Spleen (tissue), 11 donors: ENCODE results near the gene FAM234A. TPM values are rescaled to one million over a fixed set of nuclear protein-coding genes. Genes with fewer than 3 reads are reported as not detected.

Experiments used
- DNase-seq: peaks from one replicate; pipeline ENCODE4 v3.0.0-alpha.2; 2020
- H3K27ac ChIP-seq, 8 donors: fragments of 200-600 bp; sonication (generic) in 7 of 8; 1 replicate in 4 of 8; 2 replicates in 4 of 8; pipeline versions ENCODE4 v1.5.0 to v1.8.0; 2016 to 2021; ENCODE audit warnings: inconsistent platforms in 4 of 8, mild to moderate bottlenecking in 4 of 8, moderate library complexity in 1 of 8
- H3K27me3 ChIP-seq, 7 donors: fragments of 200-600 bp; sonication (generic) in 6 of 7; replicated peaks in 1 of 7; 1 replicate in 4 of 7; 2 replicates in 3 of 7; pipeline versions ENCODE4 v1.5.0 to v1.8.0; 2016 to 2021; ENCODE audit warnings: inconsistent platforms in 3 of 7, mild to moderate bottlenecking in 1 of 7
- H3K36me3 ChIP-seq, 6 donors: fragments of 200-600 bp; sonication (generic) in 5 of 6; 1 replicate in 4 of 6; 2 replicates in 2 of 6; pipeline versions ENCODE4 v1.5.0 to v1.8.0; 2016 to 2021; ENCODE audit warnings: inconsistent platforms in 2 of 6
- H3K4me1 ChIP-seq, 6 donors: fragments of 200-600 bp; sonication (generic) in 5 of 6; 1 replicate in 3 of 6; 2 replicates in 3 of 6; pipeline versions ENCODE4 v1.5.0 to v1.8.0; 2016 to 2021; ENCODE audit warnings: inconsistent platforms in 3 of 6
- H3K4me3 ChIP-seq, 8 donors: fragments of 200-600 bp; sonication (generic) in 7 of 8; 1 replicate in 4 of 8; 2 replicates in 4 of 8; pipeline versions ENCODE4 v1.5.0 to v1.8.0; 2016 to 2021; ENCODE audit warnings: inconsistent platforms in 4 of 8, mild to moderate bottlenecking in 4 of 8, moderate library complexity in 2 of 8
- H3K9me3 ChIP-seq, 8 donors: fragments of 200-600 bp; sonication (generic) in 7 of 8; 1 replicate in 4 of 8; 2 replicates in 4 of 8; pipeline versions ENCODE4 v1.5.0 to v1.8.0; 2016 to 2021; ENCODE audit warnings: inconsistent platforms in 4 of 8
- CTCF ChIP-seq, 11 experiments: fragments of 200-600 bp in 7 of 11; fragments of 450-650 bp in 4 of 11; sonication (generic) in 4 of 11; IDR thresholded peaks in 8 of 11; conservative IDR thresholded peaks in 3 of 11; 1 replicate in 7 of 11; 2 replicates in 4 of 11; pipeline versions ENCODE4 v1.4.0 to v1.8.0; 2016 to 2021; ENCODE audit warnings: antibody characterized with exemption in 11 of 11, inconsistent platforms in 4 of 11, mild to moderate bottlenecking in 1 of 11
- POLR2A ChIP-seq, 3 donors: fragments of 450-650 bp; IDR thresholded peaks; one replicate each; pipeline ENCODE4 v1.5.1; 2017; ENCODE audit warnings: antibody characterized with exemption in 3 of 3, mild to moderate bottlenecking in 1 of 3
- POLR2AphosphoS5 ChIP-seq, 3 donors: sonication (generic); formaldehyde crosslinking; IDR thresholded peaks; one replicate each; pipeline ENCODE4 v1.5.1; 2017; ENCODE audit warnings: antibody characterized with exemption in 3 of 3
- WGBS, 5 donors: extraction: QIAGEN DNeasy Blood & Tissue Kit in 3 of 5; methylation state at CpG; one replicate each; pipeline versions ENCODE4 v1.1.5 to v1.1.7; 2013 to 2018; 5-methylcytosine and 5-hydroxymethylcytosine counted together
- intact Hi-C: fragments of 100-400 bp; cut with DNase I; formaldehyde crosslinking; loops from one replicate; pipeline ENCODE4 v1.15.0; 2023; ENCODE audit warnings: low total_unique reads
- polyA plus RNA-seq, 3 donors: library from polyadenylated mRNA; stranded (reverse); fragments of 200-250 nt; gene quantifications; one replicate each; pipeline ENCODE4 v1.2.1, GENCODE V29; 2013
- total RNA-seq, 7 donors: library from RNA; depleted of rRNA in 3 of 7; stranded (reverse); fragments of >200 nt in 3 of 7; fragmentation: NEBNext Ultra II Directional in 4 of 7; extraction: Animal tissue kit (Norgen Biotek cat#: 25700) in 4 of 7; gene quantifications; one replicate each; pipeline versions ENCODE4 v1.1.0 to v1.2.1, GENCODE V29; 2016 to 2021
- donor health status: healthy with polysubstance abuse.
- donor health status: DM: no; HTN: no; CAD: no; lungs with moderate emphysema.
- donor health status: DM: no; HTN: no; CAD: no.
- donor health status: Bipolar disorder and iron deficiency.
- donor health status: healthy.
- donor health status: DM: no; HTN: no; CAD: no.
- donor health status: DM: yes; HTN: yes; CAD: no.

FAM234A gene
- total and polyA plus RNA-seq, 10 donors = 13.0 to 63.1 (median 39.7) TPM

GRCh38 chr16:220021-220420 lies 14.6 kb upstream of the FAM234A start:
- intact Hi-C loops = no loop called here
- Histone ChIP-seq H3K27ac (no peak overlapping the region), H3K27me3 (no peaks in the 10 kb centered on the region), H3K9me3 (no peaks in the 10 kb centered on the region), H3K4me3 (no peak overlapping the region), H3K36me3 (peaks cover 3 to 100% (median 94%) of the 10 kb centered on the region in 6 donors), H3K4me1 (peaks cover 0 to 19% (median 4%) of the 10 kb centered on the region in 6 donors)
- 74 to 87% (median 79%) methylated on average over 4 of the region's 4 CpGs for WGBS, 5 donors
- no peak for DNase-seq
- TF ChIP-seq POLR2A (IDR thresholded peaks at IDR 0.05) (no peak), CTCF (IDR thresholded peaks at IDR 0.05 in 8 of 11, conservative IDR thresholded peaks at IDR 0.05 in 3 of 11) (no peak), POLR2AphosphoS5 (IDR thresholded peaks at IDR 0.05) (no peak)

- Histone ChIP-seq H3K27ac (peak overlapping the region; percentile 92 to 99 (median 98)), H3K36me3 (peaks cover 7 to 45% (median 41%) of the 10 kb centered on the region in 6 donors), H3K4me3 (peak overlapping the region; percentile 55 to 90 (median 81)), H3K27me3 (no peaks in the 10 kb centered on the region), H3K9me3 (no peaks in the 10 kb centered on the region), H3K4me1 (peaks cover 10 to 37% (median 32%) of the 10 kb centered on the region in 6 donors)
- WGBS, 5 donors = 21 to 29% (median 25%) methylated on average over 9 of the region's 9 CpGs
- intact Hi-C loops = no loop called here
- no peak for DNase-seq
- TF ChIP-seq POLR2AphosphoS5 (IDR thresholded peaks at IDR 0.05) (no peak), CTCF (IDR thresholded peaks at IDR 0.05 in 8 of 11, conservative IDR thresholded peaks at IDR 0.05 in 3 of 11) (no peak), POLR2A (IDR thresholded peaks at IDR 0.05) (no peak)
Measured at GRCh38 chr16:228151-228851, 6.3 kb upstream of the FAM234A start.

GRCh38 chr16:228852-229730 lies 5.5 kb upstream of the FAM234A start, which contains the start of gene LUC7L:
Gene LUC7L, minus strand, starts transcription at chr16:229449. Its CDS starts 110 bp downstream, at chr16:229339.
- WGBS, 5 donors = 1 to 4% (median 2%) methylated on average over 32 to 88 of the region's 88 CpGs
- DNase-seq = peak; percentile 96
- intact Hi-C loops = no loop called here
- Histone ChIP-seq H3K27ac (peak within 1 kb of the TSS; percentile 92 to 99 (median 98)), H3K4me1 (peaks cover 10 to 44% (median 34%) of the 10 kb centered on the region in 6 donors), H3K36me3 (peaks cover 7 to 37% (median 33%) of the 10 kb centered on the region in 6 donors), H3K4me3 (peak within 1 kb of the TSS; percentile 55 to 90 (median 81)), H3K9me3 (no peaks in the 10 kb centered on the region), H3K27me3 (no peaks in the 10 kb centered on the region)
- TF ChIP-seq CTCF (IDR thresholded peaks at IDR 0.05 in 8 of 11, conservative IDR thresholded peaks at IDR 0.05 in 3 of 11) = peak in 1 of 11 experiments; percentile 20
- peak; percentile 72 to 91 (median 85) for TF ChIP-seq POLR2A (IDR thresholded peaks at IDR 0.05)
- peak; percentile 99 to 100 (median 99) for TF ChIP-seq POLR2AphosphoS5 (IDR thresholded peaks at IDR 0.05)
